Omental fat pad (tissue), 4 donors: ENCODE data around the gene SOCS3. TPM values are rescaled to one million over a fixed set of nuclear protein-coding genes. Genes with fewer than 3 reads are reported as not detected.
"Not testable (repeated sequence)": the region's sequence is repeated elsewhere in the genome, so short reads cannot be mapped to it uniquely, and the experiment has no call there.

Experiments used
- ATAC-seq: fragments of 150-250 bp; one replicate; pipeline ENCODE4 v1.9.1; 2016; ENCODE audit warnings: mild to moderate bottlenecking, moderate library complexity; ENCODE audit not compliant: low FRiP score
- DNase-seq: peaks from one replicate; pipeline ENCODE4 v3.0.0-alpha.2; 2019; ENCODE audit warnings: low spot score
- small RNA-seq: library from RNA; depleted of rRNA; stranded (forward); fragments of <200 nt; gene quantifications from one replicate; pipeline ENCODE3, GENCODE V24; 2016
- total RNA-seq, 4 donors: library from RNA; depleted of rRNA; stranded (reverse); fragments of >200 nt; gene quantifications; one replicate each; pipeline ENCODE4 v1.1.0, GENCODE V29; 2016
- TF ChIP-seq, protein P1 (sequence below), 3 donors: fragments of 450-650 bp; IDR thresholded peaks; one replicate each; pipeline ENCODE4 v1.5.1; 2016 to 2017; ENCODE audit warnings: antibody characterized with exemption in 3 of 3, mild to moderate bottlenecking in 3 of 3, moderate library complexity in 2 of 3

Gene SOCS3
- total RNA-seq, 4 donors from 2014 or later: 186 to 1,117 (median 634) TPM

GRCh38 chr17:78315355-78316114, 44.3 kb downstream of the SOCS3 start:
- DNase-seq (peak; percentile 88), ATAC-seq (peak; percentile 71)
- TF ChIP-seq, protein P1, sequence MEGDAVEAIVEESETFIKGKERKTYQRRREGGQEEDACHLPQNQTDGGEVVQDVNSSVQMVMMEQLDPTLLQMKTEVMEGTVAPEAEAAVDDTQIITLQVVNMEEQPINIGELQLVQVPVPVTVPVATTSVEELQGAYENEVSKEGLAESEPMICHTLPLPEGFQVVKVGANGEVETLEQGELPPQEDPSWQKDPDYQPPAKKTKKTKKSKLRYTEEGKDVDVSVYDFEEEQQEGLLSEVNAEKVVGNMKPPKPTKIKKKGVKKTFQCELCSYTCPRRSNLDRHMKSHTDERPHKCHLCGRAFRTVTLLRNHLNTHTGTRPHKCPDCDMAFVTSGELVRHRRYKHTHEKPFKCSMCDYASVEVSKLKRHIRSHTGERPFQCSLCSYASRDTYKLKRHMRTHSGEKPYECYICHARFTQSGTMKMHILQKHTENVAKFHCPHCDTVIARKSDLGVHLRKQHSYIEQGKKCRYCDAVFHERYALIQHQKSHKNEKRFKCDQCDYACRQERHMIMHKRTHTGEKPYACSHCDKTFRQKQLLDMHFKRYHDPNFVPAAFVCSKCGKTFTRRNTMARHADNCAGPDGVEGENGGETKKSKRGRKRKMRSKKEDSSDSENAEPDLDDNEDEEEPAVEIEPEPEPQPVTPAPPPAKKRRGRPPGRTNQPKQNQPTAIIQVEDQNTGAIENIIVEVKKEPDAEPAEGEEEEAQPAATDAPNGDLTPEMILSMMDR (IDR thresholded peaks at IDR 0.05): no peak

GRCh38 chr17:78314683-78315354, 45.1 kb downstream of the SOCS3 start:
- no peak for DNase-seq
- TF ChIP-seq, protein P1 (IDR thresholded peaks at IDR 0.05): no peak

DNA sequence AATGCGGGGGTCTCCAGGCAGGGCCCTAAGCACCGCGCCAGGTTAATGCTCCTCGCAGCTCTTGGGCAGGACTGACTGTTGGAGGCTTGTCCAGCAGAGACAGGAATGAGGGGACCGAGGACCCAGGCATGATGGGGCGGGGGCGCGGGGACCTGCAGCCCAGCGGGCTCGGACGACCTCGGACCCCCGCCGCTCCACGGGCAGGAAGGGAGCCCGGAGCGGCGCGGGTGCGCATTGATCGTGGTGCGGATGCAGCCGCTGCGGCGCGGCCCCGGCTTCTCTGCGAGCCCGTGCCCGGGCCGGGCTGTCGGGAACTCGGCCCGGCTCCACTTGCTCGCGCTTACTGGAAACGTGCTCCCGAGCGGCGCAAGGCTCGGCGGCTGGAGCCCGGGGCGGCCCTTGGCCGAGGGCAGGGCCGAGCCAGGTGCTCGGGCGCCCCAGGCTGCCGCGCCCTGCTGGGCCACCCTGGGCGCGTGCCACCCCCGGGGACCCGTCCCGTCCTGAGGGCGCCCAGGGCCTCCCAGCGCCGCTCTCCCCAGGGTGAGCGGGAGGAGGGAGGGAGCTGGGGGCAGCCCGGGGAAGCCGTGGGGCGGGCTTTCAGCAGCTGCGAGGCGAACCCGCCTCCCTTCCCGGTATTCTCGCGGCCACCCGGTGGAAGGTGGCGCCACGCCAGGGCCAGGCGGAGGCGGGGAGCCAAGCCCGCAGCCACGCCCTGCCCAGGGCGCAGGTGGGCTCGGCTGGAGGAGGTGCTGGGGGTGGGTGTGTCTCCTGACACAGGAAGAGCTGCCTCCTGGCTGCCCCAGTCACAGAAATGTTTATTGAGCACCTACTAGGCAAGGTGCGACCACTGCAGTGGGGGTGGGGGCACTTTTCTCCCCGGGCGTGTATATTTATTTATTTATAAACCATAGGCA, 45.9 kb downstream of the SOCS3 start:
- ATAC-seq (peak; percentile 69), DNase-seq (peak; percentile 66)
- TF ChIP-seq, protein P1 (IDR thresholded peaks at IDR 0.05): no peak

More at GRCh38 chr17:78314683-78315354, 45.1 kb downstream of the SOCS3 start:
- no peak for ATAC-seq

DNA sequence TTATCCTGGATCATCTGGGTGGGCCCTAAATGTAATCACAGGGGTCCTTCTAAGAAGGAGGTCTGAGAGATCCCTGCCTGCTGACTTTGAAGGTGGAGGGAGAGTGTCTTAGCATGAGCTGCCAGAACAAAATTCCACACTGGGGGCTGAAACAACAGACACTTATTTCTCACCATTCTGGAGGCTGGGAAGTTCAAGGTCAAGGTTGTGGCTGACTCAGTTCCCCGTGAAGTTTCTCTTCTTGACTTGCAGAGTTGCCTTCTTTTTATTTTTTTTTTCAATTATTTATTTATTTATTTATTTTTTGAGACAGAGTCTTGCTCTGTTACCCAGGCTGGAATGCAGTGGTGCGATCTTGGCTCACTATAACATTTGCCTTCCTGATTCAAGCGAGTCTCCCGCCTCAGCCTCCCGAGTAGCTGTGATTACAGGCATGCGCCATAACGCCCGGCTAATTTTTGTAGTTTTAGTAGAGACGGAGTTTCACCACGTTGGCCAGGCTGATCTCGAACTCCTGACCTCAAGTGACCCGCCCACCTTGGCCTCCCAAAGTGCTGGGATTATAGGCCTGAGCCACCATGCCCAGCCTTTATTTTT, 50.1 kb downstream of the SOCS3 start:
- DNase-seq, ATAC-seq: not testable (repeated sequence)

- DNase-seq (no peak), ATAC-seq (no peak)
These were observed 51.8 kb downstream of the SOCS3 start for GRCh38 chr17:78307887-78308638.

DNA sequence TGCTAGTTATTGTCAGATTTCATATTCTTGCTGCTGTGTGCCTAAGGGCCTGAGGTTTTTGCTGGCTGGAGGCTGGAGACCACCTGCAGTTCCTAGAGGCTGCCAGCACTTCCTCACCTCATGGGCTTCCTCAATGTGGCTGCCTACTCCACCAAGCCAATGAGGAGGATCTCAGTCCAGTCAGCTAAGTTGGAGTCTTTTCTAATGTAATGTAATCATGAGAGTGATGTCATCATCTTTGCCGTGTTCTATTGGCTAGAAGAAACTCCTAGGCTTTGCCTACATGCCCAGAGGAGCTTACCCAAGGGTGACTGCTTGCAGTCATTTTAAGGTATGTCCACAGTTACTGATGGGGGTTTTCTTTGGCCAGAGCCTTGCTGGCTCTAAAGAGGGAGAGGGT, 53.0 kb downstream of the SOCS3 start:
- DNase-seq (no peak), ATAC-seq (no peak)
- TF ChIP-seq, protein P1 (IDR thresholded peaks at IDR 0.05): no peak

More at GRCh38 chr17:78307887-78308638, 51.8 kb downstream of the SOCS3 start:
- TF ChIP-seq, protein P1 (IDR thresholded peaks at IDR 0.05): no peak

Small RNAs within 50 kb of the gene (small RNA-seq; reads per million reads assigned to genes)
- not detected for gene RF00415
- not detected for gene RN7SL236P

Other genes starting within 250 kb of the SOCS3 start
- gene TMC6, start 231.3 kb downstream of the SOCS3 start, total RNA-seq: 10 to 100 TPM; 21.8 to 72.8 (median 51.3) TPM
- 10 to 100 TPM in 1 of 4 donors, 1 to 10 TPM in 3; 3.2 to 12.5 (median 6.5) TPM for gene TMC8, start 229.3 kb downstream of the SOCS3 start, total RNA-seq
- not detected for gene C17orf99, start 213.7 kb downstream of the SOCS3 start, total RNA-seq
- gene SYNGR2, start 191.5 kb downstream of the SOCS3 start, total RNA-seq: 10 to 100 TPM; 24.3 to 80.6 (median 52.4) TPM
- 10 to 100 TPM in 1 of 4 donors, 1 to 10 TPM in 3; 1.4 to 10.6 (median 3.1) TPM for gene TK1, start 173.0 kb downstream of the SOCS3 start, total RNA-seq
- 10 to 100 TPM; 21.7 to 29.0 (median 26.0) TPM for gene AFMID, start 172.7 kb downstream of the SOCS3 start, total RNA-seq
- 1 to 10 TPM in 2 of 4 donors, under 1 TPM in 1, not detected in 1; 0.84 to 2.6 (median 1.3) TPM for gene BIRC5, start 145.8 kb downstream of the SOCS3 start, total RNA-seq
- not detected for gene TMEM235, start 128.4 kb downstream of the SOCS3 start, total RNA-seq
- 10 to 100 TPM; 25.8 to 97.2 (median 70.2) TPM for gene PGS1, start 18.6 kb upstream of the SOCS3 start, total RNA-seq
- 1 to 10 TPM in 1 of 4 donors, under 1 TPM in 3; 0.24 to 1.4 (median 0.34) TPM for gene DNAH17, start 217.3 kb upstream of the SOCS3 start, total RNA-seq